Fibroblast of skin of back (primary cell): ENCODE data around the gene P2RX1.

Source experiments
- DNase-seq: peaks from one replicate; pipeline ENCODE4 v3.0.0-alpha.2; 2013

Gene P2RX1

GRCh38 chr17:3924512-3925350 lies 8.5 kb upstream of the P2RX1 start:
- DNase-seq, result no peak

- DNase-seq, result no peak
Observed at GRCh38 chr17:3923466-3924190, 7.4 kb upstream of the P2RX1 start.

GRCh38 chr17:3922765-3923164 lies 6.5 kb upstream of the P2RX1 start:
- DNase-seq, result no peak

- no peak for DNase-seq
Observed at GRCh38 chr17:3921502-3922319, 5.4 kb upstream of the P2RX1 start.

- no peak for DNase-seq
Observed at GRCh38 chr17:3921006-3921405, 4.7 kb upstream of the P2RX1 start.

GRCh38 chr17:3919123-3919624 lies 2.9 kb upstream of the P2RX1 start:
- DNase-seq, result no peak

- DNase-seq, result no peak
Observed at GRCh38 chr17:3918372-3919122, 2.3 kb upstream of the P2RX1 start.

- DNase-seq, result peak; percentile 14
Observed at GRCh38 chr17:3917391-3917931, 1.2 kb upstream of the P2RX1 start.

GRCh38 chr17:3916825-3917224 lies 560 bp upstream of the P2RX1 start:
- no peak for DNase-seq

- no peak for DNase-seq
Observed at GRCh38 chr17:3915581-3915994, 677 bp downstream of the P2RX1 start.

GRCh38 chr17:3914312-3914670 lies 2.0 kb downstream of the P2RX1 start:
- no peak for DNase-seq

GRCh38 chr17:3913531-3914311 lies 2.5 kb downstream of the P2RX1 start:
- DNase-seq, result peak; percentile 64

- no peak for DNase-seq
Observed at GRCh38 chr17:3912827-3913226, 3.4 kb downstream of the P2RX1 start.

- no peak for DNase-seq
Observed at GRCh38 chr17:3911271-3912053, 4.8 kb downstream of the P2RX1 start.

- no peak for DNase-seq
Observed at GRCh38 chr17:3910420-3911270, 5.6 kb downstream of the P2RX1 start.

GRCh38 chr17:3909257-3909656 lies 7.0 kb downstream of the P2RX1 start:
- no peak for DNase-seq

GRCh38 chr17:3907483-3908216 lies 8.6 kb downstream of the P2RX1 start:
- DNase-seq, result no peak

- no peak for DNase-seq
Observed at GRCh38 chr17:3906881-3907280, 9.4 kb downstream of the P2RX1 start.
